GDM1 (cell line): ENCODE results near the gene COL24A1.
A peak's percentile ranks its signal among the peaks of the same experiment; 100 is the strongest.
"Not testable (repeated sequence)": the region's sequence is repeated elsewhere in the genome, so short reads cannot be mapped to it uniquely, and the experiment has no call there.

ENCODE experiments used
- DNase-seq: peaks from one replicate; lab custom pipeline; 2025; lab: John Stamatoyannopoulos, UW

COL24A1 gene

GRCh38 chr1:85991261-85991660 lies 165.3 kb downstream of the COL24A1 start:
- peak; percentile 42 for DNase-seq

- no peak for DNase-seq
These were observed 171.9 kb downstream of the COL24A1 start for GRCh38 chr1:85984636-85985035.

- no peak for DNase-seq
These were observed 173.3 kb downstream of the COL24A1 start for GRCh38 chr1:85983316-85983715.

GRCh38 chr1:85976516-85977205 lies 179.9 kb downstream of the COL24A1 start:
- DNase-seq: no peak

- no peak for DNase-seq
These were observed 180.6 kb downstream of the COL24A1 start for GRCh38 chr1:85975912-85976371.

GRCh38 chr1:85962457-85962856 lies 194.1 kb downstream of the COL24A1 start:
- DNase-seq: no peak

GRCh38 chr1:85957760-85958159 lies 198.8 kb downstream of the COL24A1 start:
- DNase-seq: no peak

GRCh38 chr1:85955218-85955617 lies 201.4 kb downstream of the COL24A1 start:
- not testable (repeated sequence) for DNase-seq

- no peak for DNase-seq
These were observed 204.1 kb downstream of the COL24A1 start for GRCh38 chr1:85952460-85952859.

- DNase-seq: no peak
These were observed 209.4 kb downstream of the COL24A1 start for GRCh38 chr1:85947186-85947585.

- no peak for DNase-seq
These were observed 212.6 kb downstream of the COL24A1 start for GRCh38 chr1:85943945-85944344.

GRCh38 chr1:85943526-85943925 lies 213.0 kb downstream of the COL24A1 start:
- no peak for DNase-seq

- no peak for DNase-seq
These were observed 215.8 kb downstream of the COL24A1 start for GRCh38 chr1:85940656-85941306.

GRCh38 chr1:85938829-85939228 lies 217.7 kb downstream of the COL24A1 start:
- DNase-seq: no peak

GRCh38 chr1:85936470-85936869 lies 220.1 kb downstream of the COL24A1 start:
- DNase-seq: no peak

GRCh38 chr1:85936057-85936456 lies 220.5 kb downstream of the COL24A1 start:
- DNase-seq: no peak

GRCh38 chr1:85935234-85935633 lies 221.3 kb downstream of the COL24A1 start:
- DNase-seq: no peak

- DNase-seq: no peak
These were observed 222.1 kb downstream of the COL24A1 start for GRCh38 chr1:85934516-85934915.

- no peak for DNase-seq
These were observed 222.6 kb downstream of the COL24A1 start for GRCh38 chr1:85933961-85934360.

GRCh38 chr1:85911742-85912141 lies 244.8 kb downstream of the COL24A1 start:
- DNase-seq: no peak

- DNase-seq: no peak
These were observed 255.7 kb downstream of the COL24A1 start for GRCh38 chr1:85900921-85901320.

- DNase-seq: no peak
These were observed 257.7 kb downstream of the COL24A1 start for GRCh38 chr1:85898861-85899260.

GRCh38 chr1:85894651-85895050 lies 261.9 kb downstream of the COL24A1 start:
- DNase-seq: no peak

GRCh38 chr1:85892366-85892765 lies 264.2 kb downstream of the COL24A1 start:
- no peak for DNase-seq
